ENCODE data around the gene FARP1.
"Not testable (repeated sequence)": the region's sequence is repeated elsewhere in the genome, so short reads cannot be mapped to it uniquely, and the experiment has no call there.

Gene FARP1

DNA sequence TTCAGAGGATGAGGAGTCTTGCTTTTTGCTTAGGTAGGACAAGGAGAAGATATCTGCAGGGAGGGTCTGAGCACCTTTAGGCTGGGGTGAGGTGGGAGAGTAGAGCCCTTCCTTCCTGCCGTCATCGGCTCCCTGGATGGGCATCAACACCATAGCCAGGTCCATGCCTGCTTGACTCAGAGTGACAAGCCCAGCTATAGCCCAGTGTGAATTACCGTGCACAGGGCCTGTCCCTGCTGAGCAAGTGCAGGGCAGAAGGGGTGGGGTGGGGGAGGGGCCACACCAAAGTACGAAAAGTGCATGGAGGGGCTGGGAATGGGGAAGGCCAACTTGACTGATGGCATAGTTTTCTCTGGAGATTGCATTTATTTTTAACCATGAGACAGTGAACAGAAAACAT lies 64.5 kb downstream of the FARP1 start:
- DNase-seq: no peak

GRCh38 chr13:98208606-98209005 lies 65.7 kb downstream of the FARP1 start:
- no peak for DNase-seq

DNA sequence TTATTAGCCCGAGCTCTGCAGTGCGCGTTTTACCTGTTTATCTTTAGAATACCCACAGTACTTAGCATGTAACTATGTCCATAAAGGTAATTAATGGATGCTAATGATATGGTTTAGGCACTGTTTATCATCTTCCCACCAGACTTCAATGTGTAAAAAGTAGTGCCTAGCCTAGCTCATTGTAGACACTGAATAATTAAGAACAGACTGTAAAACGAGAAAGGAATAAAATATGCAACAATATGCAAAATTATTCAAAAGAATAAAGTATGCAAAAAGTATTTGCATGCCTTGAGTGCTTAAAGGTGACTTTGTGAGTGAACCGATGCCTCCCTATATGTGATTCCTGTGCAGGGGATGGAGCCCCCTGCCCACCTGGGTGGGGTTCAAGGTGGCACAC lies 69.9 kb downstream of the FARP1 start:
- DNase-seq: no peak

GRCh38 chr13:98213354-98213753 lies 70.5 kb downstream of the FARP1 start:
- DNase-seq: no peak

DNA sequence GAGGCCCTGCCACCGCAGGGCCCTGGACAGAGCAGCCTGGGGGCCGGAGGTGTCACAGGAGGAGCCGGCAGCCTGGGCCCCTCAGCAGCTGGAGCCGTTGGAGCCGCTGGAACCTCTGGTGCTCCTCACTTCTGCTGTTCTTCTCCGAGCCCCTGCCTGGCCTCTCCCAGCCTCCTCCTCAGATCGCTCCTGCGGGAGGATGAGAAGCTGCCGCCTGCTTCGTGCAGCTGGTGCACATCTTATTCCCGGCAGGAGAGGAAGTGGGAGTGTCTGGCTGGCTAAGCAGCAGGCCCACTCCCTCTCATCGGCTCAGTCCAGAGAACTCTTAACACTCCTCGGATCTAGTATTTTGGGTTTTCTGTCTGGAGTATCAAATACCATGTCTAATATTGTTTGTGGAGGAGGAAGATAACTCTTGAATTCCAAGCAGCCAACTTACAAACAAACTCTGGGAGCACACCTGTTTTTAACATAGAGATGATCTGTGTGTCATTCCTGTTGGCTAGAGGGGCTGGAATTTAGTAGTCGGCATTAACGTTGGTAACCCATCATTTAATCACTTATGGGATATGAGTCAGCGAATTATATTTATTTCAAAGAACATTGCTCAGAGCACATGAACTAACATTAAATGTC lies 71.2 kb downstream of the FARP1 start:
- DNase-seq: peak; percentile 40

DNA sequence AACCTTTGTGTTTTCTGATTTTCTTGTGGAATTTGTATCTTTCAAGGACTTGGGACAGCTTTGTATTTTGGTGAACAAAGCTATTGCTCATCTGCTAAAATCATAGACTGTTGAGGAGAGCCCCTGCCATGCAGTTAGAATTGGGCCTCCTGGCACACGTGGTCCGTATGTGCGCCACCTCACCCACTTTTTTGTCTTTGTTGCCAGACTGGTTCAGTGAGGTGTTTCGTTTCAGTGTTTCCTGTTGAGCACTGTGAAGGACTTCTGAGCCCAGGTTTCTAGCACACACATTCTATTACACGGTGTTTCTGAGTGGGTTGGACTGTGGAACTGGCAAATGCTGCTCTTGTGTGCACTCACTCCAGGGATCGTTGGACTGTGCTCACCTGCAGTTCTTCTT lies 71.8 kb downstream of the FARP1 start:
- peak; percentile 84 for DNase-seq

DNA sequence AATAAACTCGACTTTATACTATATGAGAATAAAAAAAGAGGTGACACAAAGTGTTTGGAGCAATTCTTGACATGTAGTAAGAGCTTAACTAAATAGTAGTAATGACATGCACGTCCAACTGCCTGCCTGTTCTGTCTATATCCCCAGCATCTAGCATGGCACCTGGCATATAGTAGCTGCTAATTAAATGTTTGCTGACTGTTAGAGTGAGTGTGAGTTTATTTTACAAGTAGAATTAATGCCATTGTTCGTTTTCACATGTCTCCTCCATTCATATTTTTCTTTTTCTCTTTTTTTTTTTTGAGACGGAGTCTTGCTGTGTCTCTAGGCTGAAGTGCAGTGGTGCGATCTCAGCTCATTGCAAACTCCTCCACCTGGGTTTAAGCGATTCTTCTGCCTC lies 72.6 kb downstream of the FARP1 start:
- DNase-seq: no peak

- peak; percentile 39 for DNase-seq
Measured at GRCh38 chr13:98216135-98216565, 73.3 kb downstream of the FARP1 start.

DNA sequence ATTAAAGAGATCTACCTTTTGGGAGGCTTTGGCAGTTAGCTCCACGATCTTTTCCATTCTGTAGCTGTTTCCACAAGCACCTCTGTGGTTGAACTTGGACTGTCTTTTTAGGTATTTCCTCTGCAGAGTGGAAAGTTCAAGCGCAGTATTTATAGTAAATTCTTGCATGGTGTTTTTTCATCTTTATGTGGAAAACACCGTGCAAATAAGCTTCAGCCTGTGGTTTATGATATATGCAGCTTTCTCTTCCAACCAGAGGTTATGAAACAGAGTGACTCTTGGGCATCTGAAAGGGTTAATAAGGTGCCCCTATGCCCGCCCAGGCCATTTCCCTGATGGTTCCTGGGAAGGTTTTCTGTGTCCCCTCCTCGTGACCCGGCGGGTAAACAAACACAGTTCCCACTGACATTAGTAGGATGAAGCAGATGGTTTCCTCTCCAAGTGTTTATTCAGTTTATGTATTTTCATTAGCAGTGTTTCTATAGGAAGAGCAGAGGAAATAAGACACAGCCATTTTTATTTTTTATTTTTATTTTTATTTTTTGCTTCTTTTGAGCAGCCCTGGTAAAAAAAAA lies 73.9 kb downstream of the FARP1 start:
- peak; percentile 38 for DNase-seq

DNA sequence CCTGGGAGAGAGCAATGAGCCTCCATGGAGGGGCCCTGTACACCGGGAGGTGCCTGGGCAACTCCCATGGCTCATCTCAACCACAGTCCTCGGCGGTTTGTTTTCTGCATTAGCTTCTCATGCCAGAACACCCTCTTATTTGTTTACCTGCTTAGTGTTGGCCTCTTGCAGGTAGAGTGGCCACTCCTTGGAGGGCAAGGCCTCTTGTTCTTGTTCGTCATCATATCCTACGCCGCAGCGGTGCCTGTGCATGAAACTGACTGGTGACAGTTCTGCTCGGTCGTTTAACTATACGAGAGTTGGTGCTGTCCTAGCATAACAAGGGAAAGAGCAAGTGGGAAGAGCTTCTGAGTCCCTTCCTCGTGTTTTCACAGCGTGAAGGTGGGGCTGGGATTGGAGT lies 74.7 kb downstream of the FARP1 start:
- peak; percentile 25 for DNase-seq

GRCh38 chr13:98219685-98220084 lies 76.8 kb downstream of the FARP1 start:
- no peak for DNase-seq

DNA sequence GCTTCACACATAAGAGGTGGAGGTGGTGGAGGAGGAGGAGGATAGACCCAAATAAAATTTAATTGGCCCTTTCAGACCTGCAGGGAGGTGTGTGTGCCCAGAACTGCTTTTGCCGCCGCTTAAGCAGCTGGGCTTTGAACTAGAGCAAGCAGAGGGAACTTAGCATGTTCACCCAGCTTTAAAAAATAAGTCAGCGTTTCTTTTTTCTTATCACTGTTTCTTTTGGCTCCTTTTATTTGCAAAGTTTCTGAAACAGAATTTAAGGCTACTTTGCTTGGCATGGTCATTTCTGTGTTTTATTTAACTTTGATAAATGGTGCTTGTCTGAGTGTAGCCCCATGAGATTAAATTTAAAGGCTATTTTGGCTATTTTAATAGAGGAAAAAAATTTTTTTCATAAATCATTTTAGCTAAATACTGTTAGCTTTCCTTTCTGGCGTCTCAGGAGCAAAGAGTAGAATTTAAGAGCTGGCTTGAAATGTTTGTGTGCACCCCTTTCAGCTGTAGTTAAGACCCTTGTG lies 77.4 kb downstream of the FARP1 start:
- no peak for DNase-seq

- no peak for DNase-seq
Measured at GRCh38 chr13:98221234-98221633, 78.3 kb downstream of the FARP1 start.

GRCh38 chr13:98222081-98222554 lies 79.2 kb downstream of the FARP1 start:
- no peak for DNase-seq

DNA sequence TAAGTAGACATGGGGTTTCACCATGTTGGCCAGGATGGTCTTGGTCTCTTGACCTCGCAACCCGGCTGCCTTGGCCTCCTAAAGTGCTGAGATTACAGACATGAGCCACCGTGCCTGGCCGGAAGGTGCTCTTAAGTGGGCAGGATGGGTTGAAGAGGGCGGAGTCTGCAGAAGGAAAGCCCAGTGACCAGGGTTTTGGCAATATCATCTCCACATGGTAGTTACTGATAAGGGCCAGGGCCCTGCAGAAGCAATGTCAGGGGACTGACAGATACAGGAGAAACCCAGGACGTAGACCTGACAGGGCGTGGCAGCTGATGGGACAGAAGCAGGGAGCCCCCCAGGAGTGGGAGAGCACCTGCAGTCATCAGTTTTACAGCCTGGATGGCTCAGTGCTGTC lies 79.9 kb downstream of the FARP1 start:
- DNase-seq: no peak

DNA sequence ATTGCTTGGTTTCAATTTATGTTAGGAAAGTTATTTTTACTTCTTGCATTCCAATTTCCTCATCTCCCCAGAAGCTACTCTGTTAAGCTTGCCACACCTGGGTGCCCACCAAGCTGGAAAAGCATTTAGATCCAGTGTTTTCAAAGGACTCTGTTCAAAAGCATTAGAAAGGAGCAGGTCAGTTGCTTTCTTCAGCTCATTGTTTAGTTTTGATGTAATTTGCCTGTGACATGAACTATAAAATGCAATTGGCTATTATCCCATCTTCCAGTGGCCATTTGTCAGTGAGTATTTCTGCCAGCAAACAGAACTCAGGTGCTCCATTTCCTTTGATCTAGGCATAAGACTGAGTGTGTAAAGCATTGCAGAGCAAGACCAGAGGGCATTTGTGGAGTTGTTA lies 80.8 kb downstream of the FARP1 start:
- no peak for DNase-seq

GRCh38 chr13:98224557-98224956 lies 81.7 kb downstream of the FARP1 start:
- no peak for DNase-seq

GRCh38 chr13:98225036-98225940 lies 82.4 kb downstream of the FARP1 start:
- no peak for DNase-seq

GRCh38 chr13:98226496-98226895 lies 83.6 kb downstream of the FARP1 start:
- DNase-seq: no peak

DNA sequence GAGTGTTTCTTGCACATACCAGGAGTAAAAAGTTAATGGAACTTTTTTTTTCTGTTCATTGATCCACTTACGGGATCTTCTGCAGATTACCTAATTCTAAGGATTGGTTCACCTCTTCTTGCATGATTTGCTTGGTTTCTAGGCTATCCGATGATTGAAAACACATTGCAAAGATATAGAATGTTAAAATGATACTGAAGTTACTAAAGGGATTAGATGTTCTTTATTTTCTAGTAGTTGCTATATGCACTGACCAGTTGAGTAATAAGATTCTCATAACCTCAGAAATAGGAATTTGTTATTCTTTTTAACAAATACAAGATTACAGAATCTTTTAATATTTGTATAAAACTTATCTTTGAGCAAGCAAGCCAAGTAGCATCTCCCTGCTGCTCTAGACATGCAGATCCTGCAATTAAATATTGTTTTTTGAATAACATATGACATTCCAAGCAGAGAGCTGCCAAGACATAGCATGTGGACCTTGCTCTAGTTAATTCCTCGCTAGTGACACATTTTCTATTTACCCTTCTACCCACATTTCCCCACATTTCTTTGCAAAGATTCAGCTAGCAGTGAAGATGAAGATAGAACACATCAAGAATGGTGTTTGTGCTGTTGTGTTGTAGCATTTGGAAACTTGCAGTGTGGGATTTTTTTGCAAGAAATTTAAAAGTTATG lies 85.9 kb downstream of the FARP1 start:
- DNase-seq: no peak

- DNase-seq: not testable (repeated sequence)
Measured at GRCh38 chr13:98230762-98231161, 87.9 kb downstream of the FARP1 start.

DNA sequence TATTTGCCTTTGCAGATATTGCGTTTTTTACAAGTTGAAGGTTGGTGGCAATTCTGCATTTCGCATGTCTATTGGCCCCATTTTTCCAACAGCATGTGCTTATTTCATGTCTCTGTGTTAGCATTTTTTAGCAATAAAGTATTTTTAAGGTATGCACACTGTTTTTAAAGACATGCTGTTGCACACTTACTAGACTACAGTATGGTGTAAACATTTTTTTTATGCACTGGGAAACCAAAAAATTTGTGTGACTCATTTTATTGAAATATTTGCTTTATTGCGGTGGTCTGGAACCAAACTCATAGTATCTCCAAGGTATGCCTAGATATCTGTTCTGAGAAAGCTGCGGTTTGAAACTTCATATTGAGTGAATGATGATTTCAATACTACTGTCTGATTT lies 89.6 kb downstream of the FARP1 start:
- DNase-seq: no peak

DNA sequence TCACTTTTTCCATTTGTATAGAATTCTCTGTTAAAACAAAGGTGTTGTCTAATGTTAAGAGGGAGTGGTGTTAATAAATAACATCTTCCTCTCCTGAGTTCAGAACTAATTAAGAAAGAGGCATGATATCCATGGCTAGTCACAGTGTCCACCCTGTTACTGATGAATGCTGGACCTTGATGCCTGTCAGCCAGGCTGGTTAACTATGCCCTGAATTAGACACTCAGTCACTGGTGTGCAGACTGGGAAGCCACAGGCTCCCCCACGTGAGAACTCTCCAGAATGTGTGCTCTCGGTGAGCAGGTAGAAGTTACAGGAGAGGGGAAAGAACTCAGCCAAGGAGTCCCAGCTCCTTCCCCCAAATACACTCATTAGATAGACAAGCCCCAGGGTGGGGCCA lies 90.2 kb downstream of the FARP1 start:
- DNase-seq: no peak

All from DMS53 (cell line).